HepG2 (cell line): Measurements from ENCODE around the gene TGM3. TPM values are rescaled to one million over a fixed set of nuclear protein-coding genes. Genes with fewer than 3 reads are reported as not detected.

Source experiments
- ADNP ChIP-seq: sonication (generic); formaldehyde crosslinking; IDR thresholded peaks from 2 replicates; pipeline ENCODE4 v1.4.0; 2020; ENCODE audit warnings: missing genetic modification reagents
- AHR ChIP-seq: IDR thresholded peaks from 2 replicates; pipeline ENCODE4 v1.6.1; 2018; ENCODE audit warnings: missing genetic modification reagents, missing compliant biosample characterization
- BRF2 ChIP-seq: sonication (generic); formaldehyde crosslinking; IDR thresholded peaks from 2 replicates; pipeline ENCODE4 v1.8.1; 2022; ENCODE audit warnings: mild to moderate bottlenecking, missing genetic modification reagents
- ETV5 ChIP-seq: IDR thresholded peaks from 2 replicates; pipeline ENCODE4 v1.6.1; 2018; ENCODE audit warnings: missing biosample characterization, missing genetic modification reagents, inconsistent platforms, borderline replicate concordance
- ISL2 ChIP-seq: sonication (generic); formaldehyde crosslinking; IDR thresholded peaks from 2 replicates; pipeline ENCODE4 v1.5.0; 2020; ENCODE audit warnings: missing genetic modification reagents
- MLX ChIP-seq: IDR thresholded peaks from 2 replicates; pipeline ENCODE4 v1.6.1; 2016
- MYC ChIP-seq: sonication (generic); formaldehyde crosslinking; IDR thresholded peaks from 2 replicates; pipeline ENCODE4 v1.9.0; 2021; ENCODE audit warnings: missing genetic modification reagents, borderline replicate concordance
- NRL ChIP-seq: sonication (generic); formaldehyde crosslinking; IDR thresholded peaks from 2 replicates; pipeline ENCODE4 v1.5.0; 2020; ENCODE audit warnings: missing genetic modification reagents, mild to moderate bottlenecking, moderate library complexity, borderline replicate concordance
- SRY ChIP-seq: sonication (generic); formaldehyde crosslinking; IDR thresholded peaks from 2 replicates; pipeline ENCODE4 v1.8.0; 2022; ENCODE audit warnings: mild to moderate bottlenecking, missing genetic modification reagents
- STAG1 ChIP-seq: sonication (generic); formaldehyde crosslinking; IDR thresholded peaks from 2 replicates; pipeline ENCODE4 v1.4.0; 2020; ENCODE audit warnings: missing genetic modification reagents
- XRCC5 ChIP-seq: fragments of 200-400 bp; formaldehyde crosslinking; optimal IDR thresholded peaks from 2 replicates; pipeline ENCODE3; 2017; ENCODE audit warnings: mild to moderate bottlenecking, low read length
- ZFAT ChIP-seq: sonication (generic); formaldehyde crosslinking; conservative IDR thresholded peaks from 2 replicates; pipeline ENCODE4 v1.8.1; 2023; ENCODE audit warnings: missing genetic modification reagents, inconsistent platforms
- ZKSCAN8 ChIP-seq: IDR thresholded peaks from 2 replicates; pipeline ENCODE4 v1.6.1; 2016; ENCODE audit warnings: borderline replicate concordance, missing genetic modification reagents, missing compliant biosample characterization
- ZNF136 ChIP-seq: sonication (generic); formaldehyde crosslinking; IDR thresholded peaks from 2 replicates; pipeline ENCODE4 v1.8.1; 2022; ENCODE audit warnings: low read depth, mild to moderate bottlenecking, moderate library complexity, missing genetic modification reagents
- ZNF746 ChIP-seq: sonication (generic); formaldehyde crosslinking; IDR thresholded peaks from 2 replicates; pipeline ENCODE4 v1.8.0; 2022; ENCODE audit warnings: mild to moderate bottlenecking, missing genetic modification reagents
- polyA plus RNA-seq, 8 experiments: library from polyadenylated mRNA; depleted of rRNA in 3 of 8; stranded (reverse) in 7 of 8; unstranded in 1 of 8; fragments of >200 nt; fragmentation: Illumina TruSeq in 4 of 8; extraction: Trizol in 4 of 8; gene quantifications; 2 replicates each; pipeline versions ENCODE4 v1.2.1 to v1.2.3, GENCODE V29; 2011 to 2016; ENCODE audit warnings: low read depth in 4 of 8, missing spikeins in 1 of 8, mixed read lengths in 1 of 8; ENCODE audit not compliant: insufficient read depth in 1 of 8
- total RNA-seq, 5 experiments: library from RNA; depleted of rRNA; stranded (reverse); fragments of >200 nt; fragmentation: Illumina TruSeq; extraction: Trizol; gene quantifications; 2 replicates each; pipeline ENCODE4 v1.2.3, GENCODE V29; 2016; ENCODE audit warnings: low read depth in 1 of 5

The TGM3 gene
- total and polyA plus RNA-seq, 2 of the 13 experiments (the other 11 are each of a cell fraction or from before 2014, with no cell fraction given), result not detected

GRCh38 chr20:2302384-2303060 lies 6.7 kb downstream of the TGM3 start (continued):
- TF ChIP-seq ZNF136 (CRISPR knock-in tag) (no peak), AHR (CRISPR knock-in tag) (no peak), ETV5 (CRISPR knock-in tag) (no peak), MYC (no peak), SRY (CRISPR knock-in tag) (no peak), MLX (CRISPR knock-in tag) (no peak), NRL (CRISPR knock-in tag) (no peak), BRF2 (CRISPR knock-in tag) (no peak), XRCC5 (peak; percentile 38), ADNP (no peak), ZFAT (CRISPR knock-in tag) (no peak), STAG1 (CRISPR knock-in tag) (peak; percentile 25; the same call in 1 of the 2 replicates), ISL2 (CRISPR knock-in tag) (no peak), ZNF746 (CRISPR knock-in tag) (no peak), ZKSCAN8 (CRISPR knock-in tag) (no peak)
- TF ChIP-seq, all 625 proteins: peak for 6
